SIG-M5 treated with dmso at 0.1 percent for 504 hours (cell line): ENCODE data around the gene CCDC124.
"Not testable (repeated sequence)": the region's sequence is repeated elsewhere in the genome, so short reads cannot be mapped to it uniquely, and the experiment has no call there.

Source experiments
- DNase-seq: peaks from one replicate; lab custom pipeline; 2025; ENCODE audit not compliant: unreplicated experiment; lab: John Stamatoyannopoulos, UW

The CCDC124 gene, protein sequence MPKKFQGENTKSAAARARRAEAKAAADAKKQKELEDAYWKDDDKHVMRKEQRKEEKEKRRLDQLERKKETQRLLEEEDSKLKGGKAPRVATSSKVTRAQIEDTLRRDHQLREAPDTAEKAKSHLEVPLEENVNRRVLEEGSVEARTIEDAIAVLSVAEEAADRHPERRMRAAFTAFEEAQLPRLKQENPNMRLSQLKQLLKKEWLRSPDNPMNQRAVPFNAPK

DNA sequence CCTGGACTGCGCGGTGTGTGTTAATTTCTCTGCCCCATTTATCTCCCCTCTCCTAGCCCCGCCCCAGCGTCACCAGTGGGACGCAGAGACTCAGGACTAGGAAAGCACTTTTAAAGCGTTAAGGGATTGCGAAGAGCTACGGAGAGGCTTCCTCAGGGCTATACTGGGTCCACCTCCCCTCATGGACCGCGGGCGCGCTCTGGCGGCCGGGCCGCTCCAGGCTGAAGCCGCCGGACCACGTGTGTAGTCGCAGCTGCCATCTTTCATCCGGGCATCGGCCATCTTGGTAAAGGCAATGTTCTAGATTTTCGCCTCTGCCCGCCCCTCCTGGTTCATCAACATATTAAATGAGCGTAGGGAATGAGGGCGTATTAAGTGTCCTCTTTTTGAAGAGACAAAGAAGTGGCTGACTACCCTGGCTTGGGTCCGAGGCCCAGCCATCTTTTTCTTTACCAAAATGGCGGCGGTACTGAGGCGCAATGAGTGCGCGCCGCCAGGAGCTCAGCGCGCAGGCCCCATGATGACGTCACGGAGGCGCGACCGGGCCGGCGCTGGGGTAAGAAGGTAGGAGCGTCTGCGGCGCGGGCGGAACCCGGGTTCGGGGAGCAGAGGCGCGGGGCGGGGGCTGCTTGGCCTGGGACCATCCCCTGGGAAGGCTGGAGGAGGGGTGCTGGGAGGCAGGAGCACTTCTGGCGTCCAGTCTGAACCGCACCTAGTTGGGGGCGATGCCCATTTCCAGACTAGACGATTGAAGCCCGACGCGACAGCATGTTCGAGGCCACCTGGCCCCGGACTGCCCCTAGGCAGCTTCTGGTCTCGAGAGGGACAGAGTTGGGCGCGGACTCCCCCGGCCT lies at the start of gene CCDC124:
CCDC124 (plus strand) TSS at position 531 of the 854 bp plus-strand sequence. CDS start 3,406 bp downstream, outside the sequence.
- peak; percentile 94 for DNase-seq

- no peak for DNase-seq
These were observed 49.0 kb upstream of the CCDC124 start for GRCh38 chr19:17883627-17884410.

GRCh38 chr19:17886515-17886914 lies 46.3 kb upstream of the CCDC124 start:
- DNase-seq = no peak

DNA sequence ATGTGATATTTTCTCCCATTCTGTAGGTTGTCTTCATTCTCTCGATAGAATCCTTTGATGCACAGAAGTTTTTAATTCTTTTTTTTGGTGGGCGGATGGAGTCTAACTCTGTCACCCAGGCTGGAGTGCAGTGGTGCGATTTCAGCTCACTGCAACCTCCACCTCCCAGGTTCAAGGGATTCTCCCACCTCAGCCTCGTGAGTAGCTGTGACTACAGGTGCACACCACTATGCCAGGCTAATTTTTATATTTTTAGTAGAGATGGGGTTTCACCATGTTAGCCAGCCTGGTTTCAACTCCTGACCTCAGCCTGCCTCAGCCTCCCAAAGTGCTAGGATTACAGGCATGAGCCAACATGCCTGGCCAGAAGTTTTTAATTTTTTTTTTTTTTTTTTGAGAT lies 45.6 kb upstream of the CCDC124 start:
- DNase-seq = not testable (repeated sequence)

GRCh38 chr19:17888260-17888659 lies 44.6 kb upstream of the CCDC124 start:
- no peak for DNase-seq

GRCh38 chr19:17889609-17890214 lies 43.1 kb upstream of the CCDC124 start:
- DNase-seq = peak; percentile 26

DNA sequence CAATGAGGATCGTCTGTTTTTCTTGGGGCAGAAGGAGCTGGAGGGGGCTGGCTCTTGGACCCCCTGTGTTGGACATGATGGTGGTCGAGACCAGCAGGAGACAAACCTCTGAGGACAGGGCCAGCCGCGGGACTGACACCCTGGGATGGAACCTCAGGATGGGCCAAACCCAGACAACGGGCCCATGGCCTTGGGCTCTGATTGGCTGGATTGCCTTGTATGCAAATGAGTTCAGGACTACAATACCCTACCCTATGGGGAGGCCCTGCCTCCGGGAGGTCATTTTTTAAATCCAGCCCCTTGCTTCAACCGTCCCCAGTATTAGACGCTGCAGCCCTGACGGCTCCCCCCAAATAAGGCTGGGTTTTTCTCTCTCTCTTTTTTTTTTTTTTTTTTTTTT lies 39.0 kb upstream of the CCDC124 start:
- no peak for DNase-seq

DNA sequence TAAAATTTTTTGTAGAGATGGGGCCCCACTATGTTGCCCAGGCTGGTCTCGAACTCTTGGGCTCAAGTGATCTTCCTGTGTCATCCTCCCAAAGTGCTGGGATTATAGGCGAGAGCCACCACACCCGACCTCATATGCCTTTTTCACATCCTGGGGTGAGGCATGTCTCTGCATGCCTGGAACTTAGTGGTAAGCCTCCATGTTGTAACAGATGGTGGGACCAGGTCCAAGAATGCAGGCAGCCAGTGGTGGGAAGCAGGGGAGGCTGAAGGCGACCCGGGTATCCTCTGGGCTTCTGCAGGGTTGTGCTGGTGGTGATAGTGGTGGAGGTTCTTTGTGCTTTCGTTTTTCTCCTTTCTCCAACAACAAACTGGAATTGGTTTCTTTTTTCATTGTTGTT lies 30.1 kb upstream of the CCDC124 start:
- DNase-seq = no peak

- no peak for DNase-seq
These were observed 24.6 kb upstream of the CCDC124 start for GRCh38 chr19:17908244-17908643.

GRCh38 chr19:17909003-17909732 lies 23.6 kb upstream of the CCDC124 start:
- no peak for DNase-seq

DNA sequence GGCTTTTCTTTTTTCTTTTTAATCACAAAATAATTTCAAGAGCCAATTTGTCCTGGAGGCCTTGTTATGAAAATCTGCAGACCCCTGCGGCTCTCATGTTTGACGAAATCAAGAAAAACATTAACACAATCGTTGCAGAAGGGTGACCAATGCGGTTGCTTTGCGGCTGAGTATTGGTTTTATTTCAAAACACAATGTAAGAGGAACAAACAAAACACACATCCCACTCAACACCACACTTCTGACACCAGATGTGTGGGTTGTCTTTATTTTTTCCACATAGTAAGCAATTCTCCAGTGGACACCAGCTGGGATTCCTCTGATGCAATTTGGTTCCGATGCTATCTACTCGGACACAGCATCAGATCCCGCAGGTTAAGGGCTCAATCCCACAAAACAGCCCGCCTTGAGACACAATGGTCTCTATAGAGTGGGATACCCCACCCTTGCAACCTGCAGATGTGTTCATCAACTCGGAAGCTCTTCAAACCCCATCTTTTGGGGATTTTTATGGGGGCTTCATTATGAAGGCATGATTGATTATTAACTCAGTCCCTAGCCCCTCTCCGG lies 21.9 kb upstream of the CCDC124 start:
- peak; percentile 8 for DNase-seq

GRCh38 chr19:17915940-17916593 lies 16.7 kb upstream of the CCDC124 start:
- peak; percentile 35 for DNase-seq

DNA sequence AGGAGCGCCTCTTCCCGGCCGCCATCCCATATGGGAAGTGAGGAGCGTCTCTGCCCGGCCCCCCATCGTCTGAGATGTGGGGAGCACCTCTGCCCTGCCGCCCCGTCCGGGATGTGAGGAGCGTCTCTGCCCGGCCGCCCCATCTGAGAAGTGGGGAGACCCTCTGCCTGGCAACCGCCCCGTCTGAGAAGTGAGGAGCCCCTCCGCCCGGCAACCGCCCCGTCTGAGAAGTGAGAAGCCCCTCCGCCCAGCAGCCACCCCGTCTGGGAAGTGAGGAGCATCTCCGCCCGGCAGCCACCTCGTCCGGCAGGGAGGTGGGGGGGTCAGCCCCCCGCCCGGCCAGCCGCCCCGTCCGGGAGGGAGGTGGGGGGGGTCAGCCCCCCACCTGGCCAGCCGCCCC lies 14.7 kb upstream of the CCDC124 start:
- not testable (repeated sequence) for DNase-seq

GRCh38 chr19:17919122-17919521 lies 13.7 kb upstream of the CCDC124 start:
- DNase-seq = not testable (repeated sequence)

DNA sequence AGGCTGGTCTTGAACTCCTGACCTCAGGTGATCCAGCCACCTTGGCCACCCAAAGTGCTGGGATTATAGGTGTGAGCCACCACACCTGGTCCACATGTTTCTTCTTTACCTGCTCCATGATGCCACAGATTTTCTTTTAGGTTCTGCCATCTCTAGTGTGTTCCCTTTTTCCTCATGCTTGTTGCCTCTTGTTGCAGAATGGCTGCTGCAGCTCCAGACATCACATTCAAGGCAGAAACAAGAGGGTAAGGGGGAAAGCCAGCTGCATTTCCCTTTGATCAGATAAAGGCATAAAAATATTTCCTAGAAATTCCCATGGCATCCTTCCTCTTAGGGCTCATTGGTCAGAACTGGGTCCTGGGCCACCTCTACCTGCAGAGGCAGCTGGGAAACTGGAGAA lies 12.3 kb upstream of the CCDC124 start:
- no peak for DNase-seq

- no peak for DNase-seq
These were observed 10.7 kb upstream of the CCDC124 start for GRCh38 chr19:17922138-17922537.

- DNase-seq = no peak
These were observed 6.8 kb upstream of the CCDC124 start for GRCh38 chr19:17926044-17926443.

- DNase-seq = no peak
These were observed 3.8 kb upstream of the CCDC124 start for GRCh38 chr19:17929056-17929455.

- no peak for DNase-seq
These were observed 1.2 kb upstream of the CCDC124 start for GRCh38 chr19:17931532-17932191.
